AG04450 (cell line): ENCODE results near the gene GPC6. TPM values are rescaled to one million over a fixed set of nuclear protein-coding genes. Genes with fewer than 3 reads are reported as not detected.

Experiments used
- CTCF ChIA-PET: fragments of 300-600, 350-600 bp; formaldehyde crosslinking; extraction: SDS; loops from one replicate; lab custom pipeline; 2022; ENCODE audit warnings: antibody characterized with exemption, inconsistent platforms; lab: Charles Lee
- POLR2A ChIA-PET: fragments of 350-600 bp; formaldehyde crosslinking; extraction: SDS; loops from one replicate; lab custom pipeline; 2021; ENCODE audit warnings: antibody characterized with exemption, inconsistent platforms; lab: Yijun Ruan, JAX
- DNase-seq: peaks from one replicate; pipeline ENCODE4 v3.0.0-alpha.2; 2011; ENCODE audit warnings: low read depth, low spot score
- H3K27ac ChIP-seq: one replicate; pipeline ENCODE4 v1.5.1; 2012; ENCODE audit warnings: low read depth, low read length, control low read depth
- H3K27me3 ChIP-seq: one replicate; pipeline ENCODE4 v1.6.0; 2012; ENCODE audit warnings: low read length; ENCODE audit not compliant: control insufficient read depth, insufficient read depth
- H3K4me3 ChIP-seq: 2 replicates; pipeline ENCODE4 v1.5.1; 2011; ENCODE audit warnings: mild to moderate bottlenecking, low read depth, low read length, control low read depth
- H3K9me3 ChIP-seq: 2 replicates; pipeline ENCODE4 v1.5.1; 2012; ENCODE audit warnings: low read length; ENCODE audit not compliant: control insufficient read depth, insufficient read depth
- CTCF ChIP-seq: IDR thresholded peaks from 2 replicates; pipeline ENCODE4 v1.5.1; 2011; ENCODE audit warnings: low read depth, low read length, control low read depth, inconsistent platforms
- polyA plus RNA-seq: library from polyadenylated mRNA; depleted of rRNA; stranded (reverse); fragments of >200 nt; gene quantifications from 2 replicates; pipeline ENCODE4 v1.2.3, GENCODE V29; 2011

GPC6 gene
- polyA plus RNA-seq, 1 experiment: 40.4 TPM

DNA sequence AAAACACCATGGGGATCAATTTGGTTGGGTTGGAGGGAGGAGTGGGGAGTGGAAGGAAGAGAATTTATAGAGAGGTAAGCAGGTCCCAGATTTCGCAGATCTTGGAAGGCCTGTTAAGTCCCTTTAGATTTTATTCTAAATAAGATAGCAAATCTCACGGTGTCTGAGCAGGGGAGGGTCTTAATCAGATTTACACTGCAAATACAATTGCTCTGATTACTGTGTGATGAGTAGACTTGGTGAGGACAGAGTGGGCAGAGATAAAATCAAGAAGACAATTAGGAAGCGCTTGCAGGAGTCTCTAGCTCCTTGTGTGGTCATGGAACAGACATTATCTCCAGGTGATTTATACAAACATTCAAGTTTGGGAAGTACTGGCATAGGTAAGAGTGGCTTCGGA is 126.0 kb downstream of the GPC6 start:
- Histone ChIP-seq H3K27me3 (no peaks in the 10 kb centered on the region), H3K9me3 (peaks cover 2% of the 10 kb centered on the region; the same call in 1 of the 2 replicates), H3K4me3 (no peak overlapping the region), H3K27ac (no peak overlapping the region)
- no peak for DNase-seq
- no peak for TF ChIP-seq CTCF
- POLR2A ChIA-PET: no interaction called here
- CTCF ChIA-PET: no interaction called here

DNA sequence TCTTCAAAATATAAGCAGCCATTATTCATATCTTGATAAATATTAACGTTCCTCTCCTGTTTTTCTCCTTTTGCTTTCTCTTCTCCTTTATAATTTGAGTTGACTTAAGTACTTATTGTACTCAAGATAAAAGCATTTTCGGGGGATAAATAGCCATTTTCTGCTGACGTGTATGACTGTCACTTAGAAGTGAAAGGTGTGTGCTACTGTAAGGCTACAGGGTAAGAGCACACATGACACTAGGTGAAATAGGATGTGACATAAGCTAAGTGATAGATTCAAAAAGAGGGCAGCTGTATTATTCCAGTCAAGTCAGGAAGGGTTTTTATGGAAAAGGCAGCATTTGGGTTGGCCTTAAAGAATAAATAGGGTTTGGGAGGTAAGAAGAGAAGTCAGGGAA is 128.5 kb downstream of the GPC6 start:
- POLR2A ChIA-PET: no interaction called here
- no peak for DNase-seq
- no peak overlapping the region for H3K4me3 ChIP-seq
- no peak for TF ChIP-seq CTCF
- H3K27me3 ChIP-seq: no peaks in the 10 kb centered on the region
- no peaks in the 10 kb centered on the region for H3K9me3 ChIP-seq
- CTCF ChIA-PET: no interaction called here
- H3K27ac ChIP-seq: no peak overlapping the region

GRCh38 chr13:93356469-93356868 is 129.9 kb downstream of the GPC6 start:
- H3K4me3 ChIP-seq: no peak overlapping the region
- no peak for TF ChIP-seq CTCF
- H3K27ac ChIP-seq: no peak overlapping the region
- CTCF ChIA-PET: no interaction called here
- POLR2A ChIA-PET: no interaction called here
- H3K27me3 ChIP-seq: no peaks in the 10 kb centered on the region
- DNase-seq: no peak
- H3K9me3 ChIP-seq: no peaks in the 10 kb centered on the region

DNA sequence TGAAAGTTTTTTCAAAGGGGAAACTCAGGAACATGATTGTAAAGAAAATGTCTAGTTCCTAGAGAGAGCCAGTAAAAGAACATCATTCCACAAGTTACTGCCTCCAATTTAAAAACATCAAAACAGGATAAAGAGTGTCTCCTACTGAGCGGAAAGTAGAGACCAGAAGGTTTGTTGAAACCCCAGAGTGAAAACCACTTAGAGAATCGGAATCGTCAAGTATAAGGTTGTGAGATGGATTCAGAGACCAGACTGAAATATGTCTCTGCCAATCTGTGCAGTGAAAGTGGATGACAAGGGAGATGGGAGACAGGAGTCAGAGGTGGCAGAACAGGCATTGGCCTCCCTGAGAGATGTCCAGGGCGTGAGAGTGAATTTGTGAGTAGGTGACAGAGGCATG is 133.4 kb downstream of the GPC6 start:
- no peak for TF ChIP-seq CTCF
- no peaks in the 10 kb centered on the region for H3K27me3 ChIP-seq
- ChIA-PET CTCF (no interaction called here), POLR2A (no interaction called here)
- no peak overlapping the region for H3K27ac ChIP-seq
- no peaks in the 10 kb centered on the region for H3K9me3 ChIP-seq
- no peak for DNase-seq
- no peak overlapping the region for H3K4me3 ChIP-seq

DNA sequence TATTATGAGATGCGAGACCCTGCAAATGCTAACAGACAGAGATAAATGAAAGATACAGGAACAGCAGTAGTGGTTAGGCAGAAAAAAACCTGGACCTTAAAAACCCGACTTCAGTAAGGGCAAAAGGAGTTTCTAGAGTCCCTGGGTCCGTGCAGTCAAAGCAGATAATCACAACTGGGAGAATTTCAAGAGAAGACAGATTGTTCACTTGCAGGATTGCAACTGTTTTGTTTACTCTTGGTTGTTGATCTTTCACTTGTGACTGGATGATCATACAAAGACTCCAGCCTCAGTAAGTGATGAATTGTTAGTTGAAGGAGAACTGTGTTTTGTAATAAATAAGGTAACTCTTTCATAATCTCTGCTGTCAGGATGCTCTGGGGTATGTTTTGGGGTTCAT is 135.1 kb downstream of the GPC6 start:
- ChIA-PET POLR2A (no interaction called here), CTCF (no interaction called here)
- Histone ChIP-seq H3K9me3 (no peaks in the 10 kb centered on the region), H3K27me3 (no peaks in the 10 kb centered on the region), H3K4me3 (no peak overlapping the region), H3K27ac (no peak overlapping the region)
- DNase-seq: no peak
- no peak for TF ChIP-seq CTCF
